Measurements from ENCODE around the gene TBC1D20.
"Not testable (repeated sequence)": the region's sequence is repeated elsewhere in the genome, so short reads cannot be mapped to it uniquely, and the experiment has no call there.

TBC1D20 gene

GRCh38 chr20:481167-481566, 18.8 kb upstream of the TBC1D20 start:
- intact Hi-C loops (cut with micrococcal nuclease): no loop called here
- H3K27ac Mint-ChIP-seq: no peak overlapping the region

DNA sequence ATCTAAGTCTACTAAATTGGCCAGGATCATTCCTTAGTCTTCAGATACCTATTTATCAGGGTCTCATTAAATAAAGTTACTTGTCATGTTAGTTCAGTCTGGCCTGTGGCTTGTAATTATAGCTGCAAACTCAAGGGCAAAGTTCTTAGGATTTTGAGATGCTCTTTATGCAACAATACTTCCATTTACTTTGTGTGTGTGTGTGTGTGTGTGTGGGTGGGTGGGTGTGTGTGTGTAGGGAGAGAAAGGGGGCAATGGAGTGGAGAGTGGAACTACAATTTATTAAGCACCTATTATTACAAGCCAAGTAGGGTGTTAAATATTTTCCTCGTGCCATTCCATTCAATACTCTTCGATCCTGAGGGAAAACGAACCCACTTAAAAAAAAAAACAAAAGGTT, 17.7 kb upstream of the TBC1D20 start:
- no peaks in the 10 kb centered on the region for H3K27me3 Mint-ChIP-seq
- intact Hi-C loops (cut with micrococcal nuclease): no loop called here
- no peak overlapping the region for H3K27ac Mint-ChIP-seq
- H3K4me3 Mint-ChIP-seq: no peak overlapping the region
- peaks cover 85% of the 10 kb centered on the region for H3K36me3 Mint-ChIP-seq (ENCODE audit: low read depth)
- H3K9me3 Mint-ChIP-seq: no peaks in the 10 kb centered on the region
- H3K4me1 Mint-ChIP-seq (ENCODE audit: low read depth): no peaks in the 10 kb centered on the region

More at GRCh38 chr20:481167-481566, 18.8 kb upstream of the TBC1D20 start:
- H3K27me3 Mint-ChIP-seq: no peaks in the 10 kb centered on the region
- no peaks in the 10 kb centered on the region for H3K9me3 Mint-ChIP-seq
- H3K36me3 Mint-ChIP-seq (ENCODE audit: low read depth): peaks cover 87% of the 10 kb centered on the region
- H3K4me1 Mint-ChIP-seq (ENCODE audit: low read depth): no peaks in the 10 kb centered on the region
- no peak overlapping the region for H3K4me3 Mint-ChIP-seq

DNA sequence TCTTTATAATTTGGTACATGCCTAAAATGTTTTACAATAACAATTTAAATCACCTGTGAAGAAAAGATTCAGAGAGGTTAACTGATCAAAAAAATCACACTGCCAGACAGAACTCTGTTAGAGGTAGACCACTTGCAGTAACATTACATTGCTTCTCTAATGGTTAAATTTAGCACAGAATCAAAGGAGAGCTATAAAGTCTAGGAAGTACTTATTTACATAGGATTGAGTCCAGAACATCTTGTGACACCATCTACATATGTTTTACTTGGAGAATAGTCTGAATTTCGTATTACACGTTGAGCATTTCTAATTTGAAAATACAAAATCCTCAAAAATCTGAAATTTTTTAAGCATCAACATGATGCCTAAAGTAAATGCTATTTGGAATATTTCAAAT, 17.2 kb upstream of the TBC1D20 start:
- peaks cover 80% of the 10 kb centered on the region for H3K36me3 Mint-ChIP-seq (ENCODE audit: low read depth)
- intact Hi-C loops (cut with micrococcal nuclease): loop anchor here (1.0 kb wide), 1 partner anchor 125 kb away; no protein-coding TSS in a partner anchor

GRCh38 chr20:478949-479429, 16.7 kb upstream of the TBC1D20 start:
- no peaks in the 10 kb centered on the region for H3K4me1 Mint-ChIP-seq (ENCODE audit: low read depth)
- no peaks in the 10 kb centered on the region for H3K9me3 Mint-ChIP-seq
- no peak overlapping the region for H3K4me3 Mint-ChIP-seq
- no peak overlapping the region for H3K27ac Mint-ChIP-seq
- intact Hi-C loops (cut with micrococcal nuclease): loop anchor here (1.0 kb wide), 1 partner anchor 125 kb away; no protein-coding TSS in a partner anchor
- no peaks in the 10 kb centered on the region for H3K27me3 Mint-ChIP-seq
- H3K36me3 Mint-ChIP-seq (ENCODE audit: low read depth): peaks cover 80% of the 10 kb centered on the region

More for the DNA sequence above, 17.2 kb upstream of the TBC1D20 start:
- no peaks in the 10 kb centered on the region for H3K4me1 Mint-ChIP-seq (ENCODE audit: low read depth)
- H3K27me3 Mint-ChIP-seq: no peaks in the 10 kb centered on the region
- no peak overlapping the region for H3K4me3 Mint-ChIP-seq
- no peaks in the 10 kb centered on the region for H3K9me3 Mint-ChIP-seq
- H3K27ac Mint-ChIP-seq: no peak overlapping the region

- Mint-ChIP-seq H3K4me1 (ENCODE audit: low read depth) (no peaks in the 10 kb centered on the region), H3K27me3 (no peaks in the 10 kb centered on the region), H3K36me3 (ENCODE audit: low read depth) (peaks cover 80% of the 10 kb centered on the region), H3K9me3 (no peaks in the 10 kb centered on the region), H3K27ac (no peak overlapping the region), H3K4me3 (no peak overlapping the region)
- intact Hi-C loops (cut with micrococcal nuclease): no loop called here
These were observed 15.9 kb upstream of the TBC1D20 start for GRCh38 chr20:478010-478948.

- intact Hi-C loops (cut with micrococcal nuclease): not testable (repeated sequence)
These were observed 14.4 kb upstream of the TBC1D20 start for GRCh38 chr20:476561-477249.

GRCh38 chr20:475463-476357, 13.4 kb upstream of the TBC1D20 start:
- Mint-ChIP-seq H3K4me1 (ENCODE audit: low read depth) (no peaks in the 10 kb centered on the region), H3K4me3 (no peak overlapping the region), H3K27ac (no peak overlapping the region), H3K36me3 (ENCODE audit: low read depth) (peaks cover 59% of the 10 kb centered on the region), H3K9me3 (no peaks in the 10 kb centered on the region), H3K27me3 (no peaks in the 10 kb centered on the region)
- intact Hi-C loops (cut with micrococcal nuclease): no loop called here

More at GRCh38 chr20:476561-477249, 14.4 kb upstream of the TBC1D20 start:
- H3K36me3 Mint-ChIP-seq (ENCODE audit: low read depth): peaks cover 65% of the 10 kb centered on the region
- not testable (repeated sequence) for H3K4me1 Mint-ChIP-seq (ENCODE audit: low read depth); H3K27ac Mint-ChIP-seq; H3K27me3 Mint-ChIP-seq; H3K4me3 Mint-ChIP-seq; H3K9me3 Mint-ChIP-seq

DNA sequence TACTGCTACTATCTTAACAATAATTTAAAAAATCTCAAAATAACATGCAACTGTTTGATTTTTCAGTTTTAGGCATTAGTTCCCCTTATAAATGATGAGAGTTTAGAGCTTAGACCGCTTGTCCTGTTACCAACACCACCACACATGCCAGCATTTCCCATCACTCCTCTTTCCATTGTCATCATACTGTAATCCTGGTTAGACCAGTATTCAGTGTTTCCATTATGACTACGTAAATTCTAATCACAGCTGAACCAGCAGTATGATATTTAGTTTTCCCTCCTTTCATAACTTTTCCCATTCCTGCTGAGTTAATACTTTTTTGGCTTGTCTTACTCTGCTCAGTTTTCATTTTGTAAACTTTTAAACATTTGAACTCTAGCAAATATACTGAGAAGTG, 12.2 kb upstream of the TBC1D20 start:
- Mint-ChIP-seq H3K27me3 (peaks cover 1% of the 10 kb centered on the region), H3K36me3 (ENCODE audit: low read depth) (peaks cover 50% of the 10 kb centered on the region), H3K9me3 (no peaks in the 10 kb centered on the region), H3K27ac (no peak overlapping the region), H3K4me3 (no peak overlapping the region), H3K4me1 (ENCODE audit: low read depth) (no peaks in the 10 kb centered on the region)
- intact Hi-C loops (cut with micrococcal nuclease): no loop called here

DNA sequence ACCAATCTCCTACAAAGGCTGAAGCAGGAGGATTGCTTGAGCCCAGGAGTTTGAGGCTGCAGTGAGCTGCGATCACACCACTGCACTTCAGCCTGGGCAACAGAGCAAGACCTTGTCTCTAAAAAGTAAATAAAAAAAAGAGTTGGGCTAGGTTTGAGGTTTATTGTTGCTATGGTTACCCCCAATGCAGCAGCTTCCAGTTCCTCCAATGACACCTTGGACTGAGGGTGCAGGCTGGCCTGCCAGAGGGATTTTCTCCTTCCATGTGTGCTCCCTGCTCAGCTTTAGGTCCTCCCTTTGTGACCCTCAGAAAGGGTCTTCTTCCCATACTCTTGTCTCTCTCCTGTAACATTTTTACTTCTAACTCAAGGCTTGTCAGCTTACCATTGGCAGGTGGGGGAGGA, 10.6 kb upstream of the TBC1D20 start:
- no peak overlapping the region for H3K4me3 Mint-ChIP-seq
- peaks cover 6% of the 10 kb centered on the region for H3K9me3 Mint-ChIP-seq
- H3K27me3 Mint-ChIP-seq: peaks cover 2% of the 10 kb centered on the region
- no peaks in the 10 kb centered on the region for H3K4me1 Mint-ChIP-seq (ENCODE audit: low read depth)
- peaks cover 33% of the 10 kb centered on the region for H3K36me3 Mint-ChIP-seq (ENCODE audit: low read depth)
- no peak overlapping the region for H3K27ac Mint-ChIP-seq
- intact Hi-C loops (cut with micrococcal nuclease): no loop called here

DNA sequence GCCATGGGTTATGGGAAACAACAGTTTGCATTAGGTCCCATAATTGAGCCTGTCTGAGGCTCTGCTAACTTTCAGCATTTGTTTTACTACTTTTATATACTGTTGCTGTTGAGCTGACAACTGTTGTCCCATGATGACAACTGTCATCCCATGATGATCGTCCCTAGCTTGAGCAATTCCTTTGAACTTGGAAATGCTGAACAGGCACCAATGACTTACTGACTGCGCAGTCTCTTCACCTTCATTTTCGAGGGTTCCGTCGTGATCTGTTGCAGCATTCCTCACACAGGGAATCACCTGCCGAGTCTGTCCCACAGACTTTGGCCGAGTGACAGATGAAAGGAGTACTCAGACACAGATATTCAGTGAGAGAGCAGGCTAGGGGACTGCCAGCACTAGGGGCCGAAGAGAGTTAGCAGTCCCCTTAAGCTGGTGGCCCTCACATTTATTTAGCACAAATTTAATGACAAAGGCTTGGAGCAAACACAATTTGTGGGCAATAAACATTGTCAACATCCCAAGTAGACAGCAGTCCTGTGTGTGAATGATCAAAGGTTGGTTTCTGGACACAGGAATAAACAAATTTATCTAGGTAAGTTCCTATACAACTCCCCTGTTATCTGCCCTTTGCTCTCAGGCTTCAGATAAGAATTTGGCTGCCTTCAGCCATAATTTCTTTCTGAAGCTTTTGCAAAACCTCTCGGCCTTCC, 10.0 kb upstream of the TBC1D20 start:
- Mint-ChIP-seq H3K27me3 (peaks cover 4% of the 10 kb centered on the region), H3K4me1 (ENCODE audit: low read depth) (no peaks in the 10 kb centered on the region), H3K4me3 (no peak overlapping the region), H3K27ac (no peak overlapping the region), H3K9me3 (peaks cover 12% of the 10 kb centered on the region), H3K36me3 (ENCODE audit: low read depth) (peaks cover 27% of the 10 kb centered on the region)
- intact Hi-C loops (cut with micrococcal nuclease): no loop called here

DNA sequence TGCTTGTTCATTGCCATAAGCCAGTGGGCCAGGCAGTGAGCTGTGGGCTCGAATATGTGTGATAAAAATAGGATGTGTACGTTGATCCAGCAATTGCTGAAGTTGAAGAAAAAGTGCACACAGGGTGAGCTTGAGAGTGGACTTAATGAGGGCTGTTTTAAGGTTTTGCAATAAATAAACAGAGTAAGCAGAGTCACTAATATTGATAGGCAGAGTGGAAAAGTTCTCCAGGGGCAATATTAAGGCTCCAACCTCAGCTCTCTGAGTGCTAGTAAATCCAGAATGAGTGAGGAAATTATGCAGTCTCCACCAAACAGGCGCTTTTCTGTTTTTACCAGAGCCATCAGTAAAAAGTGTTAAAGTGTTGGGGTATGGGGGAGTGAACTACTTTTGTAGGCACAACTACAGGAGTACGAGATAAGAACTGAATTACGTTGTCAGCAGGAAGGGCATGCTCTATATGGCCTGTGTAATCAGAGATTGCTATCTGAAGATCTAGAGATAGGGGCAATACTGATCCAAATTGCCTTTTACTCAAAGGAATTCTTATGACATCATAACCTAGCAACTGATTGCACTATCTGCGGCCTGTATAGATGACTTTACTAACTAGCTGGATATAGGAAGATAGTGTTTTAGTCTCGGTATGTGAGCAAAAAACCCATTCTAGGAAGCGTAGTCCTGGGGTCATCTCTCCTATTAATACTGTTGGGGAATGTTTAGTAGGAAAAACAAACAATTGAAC, 7.6 kb upstream of the TBC1D20 start:
- no peak overlapping the region for H3K27ac Mint-ChIP-seq
- H3K9me3 Mint-ChIP-seq: peaks cover 15% of the 10 kb centered on the region
- H3K36me3 Mint-ChIP-seq (ENCODE audit: low read depth): peaks cover 13% of the 10 kb centered on the region
- H3K4me1 Mint-ChIP-seq (ENCODE audit: low read depth): no peaks in the 10 kb centered on the region
- intact Hi-C loops (cut with micrococcal nuclease): no loop called here
- peaks cover 11% of the 10 kb centered on the region for H3K27me3 Mint-ChIP-seq
- H3K4me3 Mint-ChIP-seq: no peak overlapping the region

- H3K9me3 Mint-ChIP-seq: peaks cover 15% of the 10 kb centered on the region
- peaks cover 6% of the 10 kb centered on the region for H3K4me1 Mint-ChIP-seq (ENCODE audit: low read depth)
- H3K36me3 Mint-ChIP-seq (ENCODE audit: low read depth): no peaks in the 10 kb centered on the region
- intact Hi-C loops (cut with micrococcal nuclease): no loop called here
- H3K4me3 Mint-ChIP-seq: no peak overlapping the region
- H3K27me3 Mint-ChIP-seq: peaks cover 11% of the 10 kb centered on the region
- no peak overlapping the region for H3K27ac Mint-ChIP-seq
These were observed 5.4 kb upstream of the TBC1D20 start for GRCh38 chr20:467755-468154.

Data from dendritic cell treated with granulocyte-macrophage colony-stimulating factor and Interleukin-4, amounts not matched to agents 40 ng/mL and 50 ng/mL, for 4 days (primary cell).